Activated T-cell treated with anti-CD3 and anti-CD28 coated beads, Interleukin-2, amount 50 U/mL, for 4 hours (primary cell): Measurements from ENCODE around the gene GNAL. TPM values are rescaled to one million over a fixed set of nuclear protein-coding genes. Genes with fewer than 3 reads are reported as not detected.

ENCODE experiments used
- ATAC-seq, 2 donors: fragments of 200-7000 bp; cut with Tn5 transposase; one replicate each; pipeline ENCODE4 v1.10.0; 2021
- DNase-seq: peaks from one replicate; pipeline ENCODE4 v3.0.0-alpha.2; 2020
- H3K27me3 Mint-ChIP-seq: one replicate; pipeline ENCODE4 v1.8.0; 2021; ENCODE audit warnings: low read depth, mixed read lengths
- H3K36me3 Mint-ChIP-seq: one replicate; pipeline ENCODE4 v1.8.0; 2022; ENCODE audit warnings: mixed read lengths; ENCODE audit not compliant: insufficient read depth
- H3K4me1 Mint-ChIP-seq: one replicate; pipeline ENCODE4 v1.8.0; 2021; ENCODE audit warnings: low read depth, mixed read lengths
- H3K4me3 Mint-ChIP-seq: one replicate; pipeline ENCODE4 v1.8.0; 2021; ENCODE audit warnings: mild to moderate bottlenecking, moderate library complexity, mixed read lengths
- H3K9me3 Mint-ChIP-seq: one replicate; pipeline ENCODE4 v1.8.0; 2021; ENCODE audit warnings: mixed read lengths
- total RNA-seq, 3 donors: library from RNA; stranded (reverse); gene quantifications; one replicate each; pipeline ENCODE4 v1.2.1, GENCODE V29; 2021

GNAL gene
- total RNA-seq, 3 donors from 2014 or later, result 0.13 to 0.35 (median 0.24) TPM

DNA sequence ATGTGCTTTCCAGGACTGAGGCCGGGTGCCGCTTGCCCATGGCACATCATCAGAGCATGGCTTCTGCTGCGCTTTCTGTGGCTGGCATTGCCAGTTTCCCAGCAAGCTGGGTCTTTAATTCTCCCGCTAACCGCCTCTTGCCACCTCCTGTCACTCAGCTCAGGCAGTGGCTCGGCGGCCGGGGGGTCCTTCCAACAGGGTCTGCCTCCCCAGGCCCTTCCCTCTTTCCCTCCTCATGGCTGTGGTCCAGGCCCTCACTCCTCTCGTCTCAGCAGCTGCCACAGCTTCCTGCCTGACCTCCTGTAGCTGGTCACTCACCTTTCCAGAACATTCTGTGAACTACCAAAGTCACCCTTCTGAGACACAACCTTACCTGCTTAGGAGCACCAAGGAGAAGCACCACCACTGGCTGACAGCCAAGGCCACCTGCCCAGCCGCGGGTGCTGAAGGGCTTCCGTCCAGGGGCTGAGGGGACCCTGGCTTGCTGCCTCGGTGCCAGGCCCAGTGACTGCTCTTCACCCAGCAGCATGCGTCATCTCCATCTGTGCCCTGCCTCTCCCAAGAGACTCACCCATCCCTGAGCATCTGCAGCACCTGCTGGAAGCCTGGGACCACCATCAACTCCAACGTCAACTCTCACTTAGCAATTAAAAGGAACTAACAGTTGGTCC, 184.7 kb downstream of the GNAL start:
- ATAC-seq (no peak), DNase-seq (no peak)
- Mint-ChIP-seq H3K27me3 (peaks cover under 1% of the 10 kb centered on the region), H3K4me3 (no peak overlapping the region), H3K4me1 (peaks cover 2% of the 10 kb centered on the region), H3K9me3 (no peaks in the 10 kb centered on the region), H3K36me3 (peaks cover 6% of the 10 kb centered on the region)

DNA sequence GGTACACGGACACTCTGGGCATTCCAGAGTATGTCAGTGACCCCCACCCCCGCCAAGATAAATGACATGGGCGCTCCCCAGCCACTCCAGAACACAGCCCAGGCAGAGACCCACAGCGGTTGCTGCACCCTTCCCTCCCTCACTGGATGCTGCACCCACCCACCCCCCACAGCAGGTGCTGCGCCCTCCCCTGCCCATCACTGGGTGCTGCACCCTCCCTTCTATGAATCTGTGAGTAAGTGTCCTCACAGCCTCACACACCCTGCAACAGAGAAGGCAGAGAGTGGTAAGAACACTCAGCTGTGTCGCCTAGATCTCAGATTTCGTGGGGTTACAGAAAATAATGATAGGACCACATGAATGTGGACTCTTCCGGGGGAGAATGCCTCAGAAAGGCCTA, 185.6 kb downstream of the GNAL start:
- DNase-seq, result no peak
- no peaks in the 10 kb centered on the region for H3K9me3 Mint-ChIP-seq
- no peaks in the 10 kb centered on the region for H3K27me3 Mint-ChIP-seq
- H3K4me3 Mint-ChIP-seq, result no peak overlapping the region
- ATAC-seq, result no peak
- H3K36me3 Mint-ChIP-seq, result peaks cover 6% of the 10 kb centered on the region
- peaks cover 2% of the 10 kb centered on the region for H3K4me1 Mint-ChIP-seq

DNA sequence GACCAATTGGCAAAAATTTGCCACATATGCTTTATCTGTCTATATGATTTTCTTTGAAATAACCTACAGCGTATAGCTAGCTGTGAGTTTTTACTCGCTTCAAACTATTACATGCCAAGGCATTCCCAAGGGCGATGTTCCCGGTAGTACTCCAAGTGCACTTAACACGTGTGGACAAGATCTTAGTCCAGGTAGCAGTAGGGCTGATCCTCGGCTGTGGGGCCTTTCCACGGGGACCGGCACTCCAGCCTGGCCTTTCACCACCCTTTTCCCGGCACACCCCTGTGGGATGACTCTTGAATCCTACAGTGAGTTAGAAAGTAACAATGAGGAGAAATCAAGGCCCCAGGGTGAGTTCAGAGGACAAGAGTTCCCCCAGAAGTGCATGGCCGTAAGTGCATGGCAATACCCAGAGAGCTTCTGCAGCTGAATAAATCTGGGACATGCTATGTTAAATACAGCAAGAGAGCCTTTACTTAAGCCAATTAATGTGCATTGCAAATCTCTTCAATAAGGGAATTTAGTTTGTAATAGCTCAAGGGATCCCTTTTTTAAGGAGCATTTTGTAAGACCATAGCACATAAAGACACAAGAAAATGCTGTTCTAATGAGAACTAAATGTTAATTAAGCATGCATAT, 188.6 kb downstream of the GNAL start:
- no peak overlapping the region for H3K4me3 Mint-ChIP-seq
- DNase-seq, result no peak
- no peak for ATAC-seq
- peaks cover 7% of the 10 kb centered on the region for H3K36me3 Mint-ChIP-seq
- no peaks in the 10 kb centered on the region for H3K27me3 Mint-ChIP-seq
- no peaks in the 10 kb centered on the region for H3K4me1 Mint-ChIP-seq
- H3K9me3 Mint-ChIP-seq, result no peaks in the 10 kb centered on the region

DNA sequence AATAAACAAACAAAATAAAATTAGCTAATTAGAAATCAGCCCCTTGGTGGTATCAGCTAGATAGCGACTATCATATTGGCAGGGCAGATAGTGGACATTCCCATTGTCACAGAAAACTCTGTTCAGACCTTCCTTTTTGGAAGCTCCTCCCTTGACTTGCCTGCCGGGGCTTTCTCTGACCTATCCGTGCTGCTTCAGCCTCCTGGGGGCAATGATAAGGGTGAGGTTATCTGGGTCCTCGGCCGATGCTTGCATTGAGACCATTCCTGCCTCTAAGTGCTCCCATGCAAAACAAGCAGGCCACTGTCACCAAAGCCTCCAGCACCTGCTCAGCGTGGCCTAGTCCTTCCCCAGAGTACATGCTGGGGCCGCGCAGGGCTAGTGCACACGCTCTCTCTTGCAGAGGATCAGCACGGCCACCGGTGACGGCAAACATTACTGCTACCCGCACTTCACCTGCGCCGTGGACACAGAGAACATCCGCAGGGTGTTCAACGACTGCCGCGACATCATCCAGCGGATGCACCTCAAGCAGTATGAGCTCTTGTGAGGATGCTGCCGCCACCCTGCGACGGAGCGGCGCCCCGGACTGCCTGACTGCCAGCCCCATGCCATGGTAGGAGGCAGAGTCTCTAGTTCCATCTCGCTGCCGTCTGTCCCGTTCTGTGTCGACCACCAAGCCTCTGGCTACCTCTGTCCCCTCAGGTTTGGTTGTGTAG, 191.7 kb downstream of the GNAL start:
- H3K4me3 Mint-ChIP-seq, result no peak overlapping the region
- H3K4me1 Mint-ChIP-seq, result no peaks in the 10 kb centered on the region
- peaks cover 18% of the 10 kb centered on the region for H3K36me3 Mint-ChIP-seq
- no peaks in the 10 kb centered on the region for H3K27me3 Mint-ChIP-seq
- ATAC-seq (no peak), DNase-seq (no peak)
- H3K9me3 Mint-ChIP-seq, result no peaks in the 10 kb centered on the region

DNA sequence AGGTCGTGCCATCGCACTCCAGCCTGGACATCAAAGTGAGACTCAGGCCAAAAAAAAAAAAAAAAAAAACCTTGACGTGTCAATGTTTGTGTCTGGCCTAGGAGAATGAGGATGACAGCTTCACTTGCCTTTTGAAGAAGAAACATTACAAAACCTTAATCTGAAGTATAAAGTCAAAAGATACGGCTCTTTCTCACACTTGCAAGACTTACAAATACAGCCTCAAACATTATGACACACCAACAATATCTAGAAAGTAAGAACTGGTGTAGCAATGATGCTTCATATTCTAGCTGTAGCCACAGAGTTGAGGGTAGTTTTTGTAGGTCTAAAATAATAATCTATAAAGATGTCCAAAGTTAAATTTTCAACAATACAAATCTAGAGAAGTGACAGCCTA, 193.6 kb downstream of the GNAL start:
- Mint-ChIP-seq H3K36me3 (peaks cover 19% of the 10 kb centered on the region), H3K4me1 (peaks cover 1% of the 10 kb centered on the region)
- ATAC-seq, result no peak

DNA sequence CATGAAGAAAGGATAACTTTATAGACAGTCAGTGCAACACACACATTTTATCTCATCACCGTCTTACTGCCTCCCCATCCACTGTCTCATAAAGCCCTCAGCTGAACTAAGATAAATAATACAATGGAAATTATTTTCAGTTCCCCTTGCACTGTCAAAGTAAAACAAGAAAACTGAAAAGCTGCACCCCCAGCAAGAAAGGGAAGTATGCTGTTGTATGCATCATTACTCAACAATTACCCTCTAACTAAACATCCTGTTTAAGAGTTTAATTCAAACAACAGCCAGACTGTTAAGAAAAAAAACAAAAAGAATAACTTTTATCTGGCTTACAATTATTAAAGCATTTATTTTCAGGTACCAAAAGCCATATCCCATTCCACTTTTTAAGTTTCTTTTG, 194.1 kb downstream of the GNAL start:
- peaks cover 1% of the 10 kb centered on the region for H3K4me1 Mint-ChIP-seq
- H3K36me3 Mint-ChIP-seq, result peaks cover 20% of the 10 kb centered on the region
- H3K9me3 Mint-ChIP-seq, result no peaks in the 10 kb centered on the region
- no peak for DNase-seq
- H3K4me3 Mint-ChIP-seq, result no peak overlapping the region
- no peaks in the 10 kb centered on the region for H3K27me3 Mint-ChIP-seq
- ATAC-seq, result no peak

More for the DNA sequence above, 193.6 kb downstream of the GNAL start:
- no peak for DNase-seq
- Mint-ChIP-seq H3K27me3 (no peaks in the 10 kb centered on the region), H3K9me3 (no peaks in the 10 kb centered on the region), H3K4me3 (no peak overlapping the region)

DNA sequence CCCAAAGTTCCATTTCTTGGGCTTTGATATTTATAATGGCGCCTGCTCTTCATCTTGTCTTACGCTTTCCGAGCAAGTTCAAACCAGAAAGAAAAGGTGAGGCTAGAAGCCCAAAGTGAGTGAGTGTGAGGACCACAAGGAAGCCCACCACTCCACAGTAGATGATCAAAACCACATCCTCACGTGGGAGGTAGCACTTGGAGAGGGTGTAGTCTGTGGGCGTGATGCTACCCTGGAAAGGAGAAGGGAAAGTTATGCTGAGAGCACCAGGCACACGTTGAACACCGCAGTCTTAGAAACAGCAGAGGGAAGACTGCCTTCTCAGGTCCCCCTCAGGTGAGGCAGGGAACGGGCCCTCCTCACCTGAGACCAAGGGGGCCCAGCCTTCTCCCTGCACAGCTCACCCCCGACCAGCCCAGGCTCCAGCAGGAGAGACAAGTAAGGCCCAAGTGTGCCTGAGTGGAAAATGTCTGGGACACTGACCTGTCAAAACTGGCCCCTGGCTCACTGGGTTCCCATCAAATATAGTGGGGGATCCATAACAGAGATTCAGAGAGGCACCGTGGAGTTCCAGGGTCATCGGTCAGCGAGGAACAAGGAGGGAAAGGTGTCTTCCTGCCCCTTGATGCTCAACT, 195.4 kb downstream of the GNAL start:
- H3K36me3 Mint-ChIP-seq, result peaks cover 23% of the 10 kb centered on the region
- DNase-seq, result no peak
- ATAC-seq, result no peak
- H3K27me3 Mint-ChIP-seq, result no peaks in the 10 kb centered on the region
- peaks cover 1% of the 10 kb centered on the region for H3K4me1 Mint-ChIP-seq
- no peak overlapping the region for H3K4me3 Mint-ChIP-seq
- H3K9me3 Mint-ChIP-seq, result no peaks in the 10 kb centered on the region

DNA sequence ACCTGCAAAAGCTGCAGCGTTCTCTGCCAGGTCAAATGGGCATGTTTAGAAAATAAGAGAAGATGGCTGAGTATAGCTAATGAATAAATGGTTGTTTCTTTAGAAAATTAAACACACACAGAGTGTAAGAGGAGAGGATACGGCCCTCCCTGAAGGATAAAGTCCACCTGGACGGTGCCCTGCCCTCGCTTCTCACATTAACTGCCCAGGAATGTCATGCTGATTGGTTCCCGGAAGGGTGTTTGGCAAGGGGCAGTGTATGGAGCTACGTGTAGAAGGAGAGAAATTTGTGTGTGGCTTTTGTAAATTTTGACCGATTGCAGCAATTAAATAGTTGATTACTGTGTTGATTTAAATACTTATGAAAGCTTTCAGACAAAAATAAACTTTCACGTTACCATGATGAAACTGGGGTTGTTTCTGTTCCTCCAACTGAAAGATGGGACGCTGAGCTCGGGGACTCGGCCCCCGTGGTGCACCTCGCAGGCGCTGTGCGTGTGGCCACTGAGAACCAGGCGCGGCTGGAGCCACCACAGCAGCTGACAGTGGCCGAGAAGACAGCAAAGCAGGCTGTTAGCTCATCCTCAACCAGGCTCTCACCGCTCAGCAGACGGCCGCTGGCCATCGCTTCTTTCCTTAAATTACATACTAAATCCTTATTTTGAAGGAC, 196.3 kb downstream of the GNAL start:
- Mint-ChIP-seq H3K27me3 (no peaks in the 10 kb centered on the region), H3K36me3 (peaks cover 24% of the 10 kb centered on the region), H3K4me1 (peaks cover 1% of the 10 kb centered on the region), H3K4me3 (no peak overlapping the region), H3K9me3 (no peaks in the 10 kb centered on the region)
- no peak for ATAC-seq
- DNase-seq, result no peak

DNA sequence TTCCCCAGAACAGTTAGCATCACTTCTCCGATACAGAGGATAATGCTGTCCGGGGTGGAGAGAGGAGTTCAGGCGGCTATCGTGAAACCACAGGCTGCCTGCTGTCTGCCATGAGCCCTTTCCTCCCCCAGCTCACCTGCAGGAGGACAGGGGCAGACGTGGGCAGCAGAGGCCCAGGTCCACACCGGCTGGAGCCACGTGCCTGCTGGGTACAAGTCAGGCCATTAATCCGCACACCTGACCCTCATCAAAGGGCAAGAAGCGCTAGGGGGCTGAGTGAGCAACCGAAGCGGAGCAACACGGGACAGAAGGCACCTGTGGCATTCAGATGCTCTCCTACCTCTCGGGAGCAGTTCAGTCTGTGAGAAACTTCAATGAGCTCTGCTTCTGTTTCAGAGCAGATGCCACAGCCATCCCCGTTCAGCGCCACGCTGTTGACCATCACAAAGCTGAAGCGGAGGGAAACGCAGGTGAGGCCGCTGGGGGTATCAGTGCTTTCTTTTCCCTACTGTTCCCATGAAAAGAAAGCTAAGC, 197.6 kb downstream of the GNAL start:
- Mint-ChIP-seq H3K27me3 (no peaks in the 10 kb centered on the region), H3K4me1 (peaks cover 1% of the 10 kb centered on the region), H3K9me3 (no peaks in the 10 kb centered on the region), H3K4me3 (no peak overlapping the region), H3K36me3 (peaks cover 26% of the 10 kb centered on the region)
- ATAC-seq, result no peak
- DNase-seq, result no peak

DNA sequence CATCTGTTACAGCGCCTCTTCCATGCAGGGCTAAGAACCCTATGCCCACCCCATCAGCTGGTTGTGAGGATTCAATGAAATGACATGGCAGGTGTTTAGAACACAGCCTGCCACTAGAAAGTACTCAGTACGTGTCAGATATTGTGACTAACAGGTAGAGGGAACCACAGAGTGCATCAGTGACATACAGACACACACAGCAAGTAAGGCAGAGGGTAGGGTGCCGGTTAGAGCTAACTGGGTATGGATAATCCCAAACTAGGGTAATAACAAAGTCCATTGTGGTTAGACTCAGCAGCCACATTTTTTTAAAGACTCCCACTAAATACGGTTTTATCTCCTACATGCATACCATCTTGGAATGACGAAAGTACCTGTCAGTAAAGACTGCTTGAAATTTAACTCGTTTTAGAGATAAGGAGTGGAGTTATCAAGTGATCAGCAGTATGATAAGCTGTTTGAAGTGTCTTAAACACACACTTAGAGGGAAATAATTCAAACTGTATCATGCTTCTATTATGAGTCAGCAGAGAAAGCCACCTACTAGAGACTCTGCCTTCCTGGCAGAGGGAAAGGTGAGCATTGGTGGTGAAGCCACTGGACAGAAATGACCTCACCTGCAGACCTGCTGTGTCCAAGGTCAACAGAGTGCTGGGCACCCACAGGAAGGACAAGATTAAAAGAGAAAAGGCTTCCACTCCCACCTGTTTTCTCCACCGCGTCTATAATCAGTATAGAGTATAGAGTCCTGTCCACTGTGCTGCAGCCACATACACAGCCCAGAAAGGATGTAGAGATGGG, 198.5 kb downstream of the GNAL start:
- ATAC-seq, result peak in 1 of 2 donors; percentile 55
- Mint-ChIP-seq H3K4me1 (peaks cover 1% of the 10 kb centered on the region), H3K9me3 (no peaks in the 10 kb centered on the region), H3K4me3 (no peak overlapping the region), H3K27me3 (no peaks in the 10 kb centered on the region), H3K36me3 (peaks cover 26% of the 10 kb centered on the region)
- DNase-seq, result no peak

DNA sequence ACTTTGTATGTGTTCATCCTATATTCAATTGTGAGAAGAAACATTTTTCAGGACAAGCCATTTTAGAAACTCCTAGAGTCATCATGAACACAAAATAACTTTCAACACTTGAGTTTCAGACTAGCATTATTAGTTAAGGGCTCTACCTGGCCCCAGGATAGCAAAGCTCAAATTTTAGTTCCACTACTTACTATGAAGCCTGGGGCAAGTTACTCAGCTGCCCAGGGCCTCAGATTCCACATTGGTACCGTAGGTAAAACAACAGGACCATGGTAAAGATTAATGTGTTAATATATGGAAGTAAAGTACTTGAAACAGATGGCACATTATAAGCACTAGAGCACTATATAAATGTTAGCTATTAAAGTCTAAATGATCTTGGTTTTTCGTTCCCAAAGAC, 199.7 kb downstream of the GNAL start:
- no peak for ATAC-seq
- no peaks in the 10 kb centered on the region for H3K27me3 Mint-ChIP-seq

DNA sequence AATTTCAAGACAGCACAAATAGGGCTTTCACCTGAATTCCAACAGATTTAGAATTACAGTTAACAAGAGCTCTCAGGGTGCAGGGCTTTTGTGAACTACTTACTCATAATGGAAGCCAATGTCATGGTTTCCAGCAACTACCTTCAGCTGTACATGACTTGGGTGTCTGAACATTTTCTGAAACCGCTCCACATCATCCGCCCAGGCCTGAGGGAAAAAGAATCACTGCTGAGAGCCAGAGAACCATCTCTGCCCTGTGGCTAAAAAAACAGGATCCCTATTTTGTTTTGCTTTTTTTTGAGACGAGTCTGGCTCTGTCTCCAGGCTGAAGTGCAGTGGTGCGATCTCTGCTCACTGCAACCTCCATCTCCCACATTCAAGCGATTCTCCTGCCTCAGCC, 200.2 kb downstream of the GNAL start:
- peaks cover 4% of the 10 kb centered on the region for H3K4me1 Mint-ChIP-seq
- peaks cover 35% of the 10 kb centered on the region for H3K36me3 Mint-ChIP-seq
- no peak for DNase-seq
- no peak overlapping the region for H3K4me3 Mint-ChIP-seq
- H3K27me3 Mint-ChIP-seq, result no peaks in the 10 kb centered on the region
- ATAC-seq, result no peak
- no peaks in the 10 kb centered on the region for H3K9me3 Mint-ChIP-seq

More for the DNA sequence above, 199.7 kb downstream of the GNAL start:
- Mint-ChIP-seq H3K4me3 (no peak overlapping the region), H3K9me3 (no peaks in the 10 kb centered on the region), H3K36me3 (peaks cover 34% of the 10 kb centered on the region), H3K4me1 (peaks cover 1% of the 10 kb centered on the region)
- DNase-seq, result no peak

DNA sequence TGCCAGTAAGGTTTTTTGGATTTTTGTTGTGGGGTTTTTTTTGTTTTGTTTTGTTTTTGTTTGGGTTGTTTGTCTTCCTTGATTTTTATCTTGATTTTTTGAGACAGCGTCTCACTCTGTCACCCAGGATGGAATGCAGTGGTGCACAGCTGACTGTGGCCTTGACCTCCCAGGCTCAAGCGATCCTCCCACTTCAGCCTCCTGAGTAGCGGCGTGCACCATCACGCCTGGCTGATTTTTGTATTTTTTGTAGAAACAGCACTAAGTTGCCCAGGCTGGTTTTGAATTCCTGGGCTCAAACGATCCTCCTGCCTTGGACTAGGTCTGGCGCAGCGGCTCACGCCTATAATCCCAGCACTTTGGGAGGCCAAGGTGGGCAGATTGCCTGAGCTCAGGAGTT, 202.7 kb downstream of the GNAL start:
- H3K4me3 Mint-ChIP-seq, result no peak overlapping the region
- H3K27me3 Mint-ChIP-seq, result no peaks in the 10 kb centered on the region
- H3K36me3 Mint-ChIP-seq, result peaks cover 34% of the 10 kb centered on the region
- ATAC-seq (no peak), DNase-seq (no peak)
- peaks cover 4% of the 10 kb centered on the region for H3K4me1 Mint-ChIP-seq
- no peaks in the 10 kb centered on the region for H3K9me3 Mint-ChIP-seq
